HG03135 (cell line): ENCODE results near the gene CDKN1B.

ENCODE experiments used
- ATAC-seq: cut with Tn5 transposase; IDR thresholded peaks from one replicate; pipeline ENCODE4 v1.9.1; 2021; ENCODE audit warnings: mild to moderate bottlenecking, moderate library complexity; ENCODE audit not compliant: unreplicated experiment

The CDKN1B gene

DNA sequence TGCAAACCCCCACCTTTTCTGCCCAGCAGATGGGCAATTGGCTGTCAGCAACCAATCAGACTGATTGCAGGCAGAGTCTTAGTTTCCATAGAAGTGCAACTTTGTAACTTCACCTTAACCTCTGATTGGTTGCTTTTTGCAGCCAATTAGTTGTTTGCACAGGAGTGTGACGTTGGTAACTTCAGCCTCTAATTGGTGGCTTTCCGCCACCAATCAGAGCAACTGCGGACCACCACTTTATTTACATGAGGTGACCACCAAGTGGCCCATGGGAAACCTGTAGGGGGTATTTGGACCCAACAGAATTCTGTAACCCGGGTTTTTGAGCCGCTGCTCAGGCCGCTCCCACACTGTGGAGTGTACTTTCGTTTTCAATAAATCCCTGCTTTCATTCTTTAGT lies 32.3 kb downstream of the CDKN1B start:
- ATAC-seq: no peak

DNA sequence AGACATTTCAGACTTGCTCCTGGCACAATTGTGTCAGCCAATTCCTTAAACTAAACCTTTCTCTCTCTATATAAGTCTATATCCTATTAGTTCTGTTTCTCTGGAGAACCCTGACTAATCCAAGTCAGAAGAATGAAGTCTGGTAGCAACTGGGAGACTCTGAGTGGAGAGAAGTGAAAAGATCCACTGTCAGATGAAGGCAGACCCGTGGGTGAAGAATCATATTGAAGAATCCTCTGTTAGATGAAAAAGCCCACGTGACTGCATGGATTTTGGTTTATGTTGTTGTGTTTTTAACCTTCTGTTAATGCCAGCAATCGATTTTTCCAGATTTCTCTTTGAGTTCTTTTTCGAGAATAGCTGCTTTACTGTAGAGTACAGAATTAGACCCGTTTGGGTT lies 38.8 kb downstream of the CDKN1B start:
- ATAC-seq: no peak

DNA sequence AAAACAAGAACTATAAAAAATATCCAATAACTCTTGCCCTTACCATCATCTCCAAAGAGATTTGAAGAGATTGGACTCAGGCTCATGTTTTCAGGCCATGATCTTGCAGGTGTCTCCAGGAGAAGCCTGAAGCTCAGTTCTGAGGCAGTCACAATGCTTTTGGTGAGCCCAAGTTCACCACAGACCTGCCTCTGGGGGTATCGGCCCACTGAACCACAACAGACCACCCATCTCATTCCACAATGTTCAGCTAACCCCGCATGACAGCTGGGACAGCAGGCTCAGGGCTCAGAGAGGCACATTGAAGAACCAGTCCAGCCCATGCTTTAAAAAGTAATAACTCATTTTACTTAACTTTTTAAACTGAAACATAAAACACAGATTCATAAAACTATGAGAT lies 40.0 kb downstream of the CDKN1B start:
- ATAC-seq: no peak

DNA sequence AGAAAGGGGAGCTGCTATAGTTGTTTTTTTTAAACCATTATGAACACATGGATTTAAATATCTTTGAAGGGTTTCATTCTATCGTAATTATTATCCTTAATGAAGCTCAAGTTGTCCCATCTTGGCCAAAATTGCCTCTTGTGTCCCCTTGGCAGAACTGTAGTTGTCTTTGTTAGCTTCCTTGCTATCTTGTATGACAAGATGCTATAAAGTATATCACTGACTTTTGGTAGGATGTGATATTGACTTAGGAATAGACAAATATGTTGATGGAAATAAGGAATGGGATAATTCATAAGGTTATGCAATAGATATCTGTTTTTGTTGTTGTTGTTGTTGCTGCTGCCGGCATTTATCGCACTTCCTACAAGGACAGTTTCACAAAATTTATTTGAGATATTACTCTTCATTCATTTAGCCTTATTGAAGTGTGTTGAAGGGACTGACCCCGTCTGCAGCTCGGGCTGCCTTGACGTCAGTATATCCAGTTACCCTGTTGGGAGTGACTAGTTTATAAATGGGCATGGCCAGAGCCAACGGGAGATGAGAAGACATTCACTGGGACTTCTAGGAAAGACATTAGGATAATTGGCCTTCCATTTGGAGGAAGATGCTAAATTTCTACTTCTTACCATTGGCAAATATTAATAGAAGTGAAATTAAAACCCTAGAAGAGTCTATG lies 42.2 kb downstream of the CDKN1B start:
- ATAC-seq: no peak

DNA sequence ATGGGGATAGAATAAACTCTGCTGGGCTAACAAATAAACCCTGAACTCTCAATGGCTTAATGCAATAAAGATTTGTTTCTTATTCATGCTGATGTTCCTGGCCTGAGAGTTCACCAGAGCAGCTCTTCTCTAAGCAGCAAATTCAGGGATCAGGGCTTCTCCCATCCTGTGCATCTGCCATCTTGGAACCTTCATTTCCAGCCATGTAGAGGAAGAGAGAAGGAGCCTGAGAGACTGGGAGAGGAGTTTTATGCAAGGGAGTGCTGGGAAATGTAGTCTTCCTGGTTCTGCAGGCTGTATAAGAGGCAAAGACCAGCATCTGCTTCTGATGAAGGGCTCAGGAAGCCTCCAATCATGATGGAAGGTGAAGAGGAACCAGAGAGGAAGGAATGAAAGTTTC lies 47.7 kb downstream of the CDKN1B start:
- ATAC-seq: no peak

DNA sequence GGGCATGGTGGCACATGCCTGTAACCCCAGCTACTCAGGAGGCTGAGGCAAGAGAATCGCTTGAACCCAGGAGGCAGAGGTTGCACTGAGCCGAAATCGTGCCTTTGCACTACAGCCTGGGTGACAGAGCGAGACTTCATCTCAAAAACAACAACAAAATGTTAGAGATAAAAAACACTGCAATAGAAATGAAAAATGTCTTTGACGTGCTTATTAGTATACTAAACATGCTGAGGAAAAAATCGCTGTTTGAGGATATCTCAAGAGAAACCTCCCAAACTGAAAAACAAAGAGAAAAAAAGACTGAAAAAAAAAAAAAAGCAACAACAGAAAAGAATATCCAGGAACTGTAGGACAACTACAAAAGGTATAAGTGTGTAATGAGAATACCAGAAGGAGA lies 53.1 kb downstream of the CDKN1B start:
- no peak for ATAC-seq
